ENCODE results near the gene CXCR4.

CXCR4 gene

DNA sequence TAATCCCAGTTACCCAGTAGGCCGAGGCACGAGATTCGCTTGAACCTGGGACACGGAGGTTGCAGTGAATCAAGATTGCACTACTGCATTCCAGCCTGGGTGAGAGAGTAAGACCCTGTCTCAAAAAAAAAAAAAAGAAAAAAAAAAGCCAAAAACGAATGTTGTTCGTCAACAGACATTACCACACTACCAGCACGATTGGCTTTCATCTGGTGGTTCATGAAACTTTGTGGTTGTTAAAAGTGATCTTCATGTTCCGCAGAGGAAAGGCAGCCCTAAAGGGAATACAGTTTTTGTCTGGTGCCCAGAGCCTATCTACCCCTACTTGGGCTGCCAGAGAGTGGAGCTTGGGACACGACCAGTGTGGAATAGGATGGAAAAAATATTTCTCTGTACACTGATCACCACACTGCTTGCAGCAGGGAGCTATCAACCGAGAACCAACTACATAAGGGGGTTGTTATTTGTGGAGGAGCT lies 13.6 kb upstream of the CXCR4 start:
- DNase-seq = no peak

DNA sequence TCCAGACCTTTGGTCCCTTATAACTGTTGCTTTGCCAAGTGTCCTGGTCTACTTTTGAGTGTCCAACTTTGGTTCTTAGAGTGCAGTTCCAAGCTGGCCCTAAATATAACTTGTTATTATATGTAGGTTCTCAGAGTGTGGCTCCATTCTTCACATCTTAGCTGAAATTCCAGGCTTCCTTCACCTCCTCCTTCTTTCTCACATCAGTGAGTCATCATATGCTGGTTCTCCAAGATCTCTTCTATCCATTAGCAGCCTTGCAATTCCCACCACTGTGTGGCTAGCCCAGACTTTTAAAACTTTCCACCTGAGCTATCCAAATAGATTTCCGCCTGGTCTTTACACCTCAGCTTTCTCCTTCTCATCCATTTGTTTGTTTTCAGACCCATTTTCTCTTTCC lies 12.6 kb upstream of the CXCR4 start:
- DNase-seq = no peak

DNA sequence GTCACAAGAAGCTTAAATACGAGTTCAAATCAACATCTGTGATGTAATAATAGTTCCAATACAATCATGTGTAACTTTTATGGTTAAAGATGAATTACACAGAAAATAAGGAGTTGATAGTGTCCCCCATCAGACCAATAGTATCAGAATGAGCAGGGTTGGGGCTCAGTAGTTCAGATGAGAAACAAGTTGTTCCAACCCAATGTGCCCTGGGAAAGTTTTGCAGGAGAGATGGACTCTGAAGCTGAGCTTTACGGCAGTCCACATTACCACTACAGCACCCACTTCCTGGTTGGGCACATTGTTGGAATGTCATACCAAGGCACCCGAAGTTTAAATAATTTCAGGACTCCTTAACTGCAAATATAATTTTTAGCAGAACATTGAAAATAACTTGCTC lies 12.1 kb upstream of the CXCR4 start:
- no peak for DNase-seq

DNA sequence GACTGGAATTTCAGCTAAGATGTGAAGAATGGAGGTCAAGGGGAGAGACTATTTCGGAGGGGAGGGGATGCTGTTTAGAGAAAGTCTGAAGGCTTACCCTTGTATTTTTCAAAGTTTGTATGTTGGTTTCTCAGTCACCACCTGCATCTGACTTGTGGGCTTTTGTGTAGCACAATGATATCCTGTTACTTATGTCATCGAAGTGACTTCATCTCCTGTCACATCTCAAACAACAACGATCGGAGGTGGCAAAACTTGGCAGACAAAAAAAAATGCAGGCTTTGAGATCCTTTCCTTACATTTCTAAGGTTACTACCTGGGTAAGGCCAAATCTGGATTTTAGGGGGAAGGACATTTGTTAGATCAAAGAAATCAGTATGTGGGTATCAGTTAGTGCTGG lies 11.7 kb upstream of the CXCR4 start:
- no peak for DNase-seq

DNA sequence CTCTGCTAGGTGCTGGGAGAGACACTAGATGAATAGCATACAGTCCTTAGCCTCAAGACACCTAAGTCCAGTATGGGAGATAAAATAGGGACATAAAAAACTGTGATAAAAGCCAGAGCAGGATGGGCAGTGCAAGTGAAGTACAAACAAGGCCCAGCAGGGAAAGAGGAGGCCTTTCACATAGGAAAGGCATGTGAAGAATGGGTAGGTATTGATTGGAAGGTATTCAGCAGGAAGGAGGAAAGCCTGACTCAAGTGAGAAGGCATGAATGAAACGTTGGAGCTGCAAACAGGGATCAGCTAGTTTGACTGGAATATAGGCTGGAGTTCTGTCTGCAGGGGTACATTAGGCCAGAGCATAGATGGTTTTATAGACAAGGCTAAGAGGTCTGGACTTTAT lies 11.0 kb upstream of the CXCR4 start:
- no peak for DNase-seq

DNA sequence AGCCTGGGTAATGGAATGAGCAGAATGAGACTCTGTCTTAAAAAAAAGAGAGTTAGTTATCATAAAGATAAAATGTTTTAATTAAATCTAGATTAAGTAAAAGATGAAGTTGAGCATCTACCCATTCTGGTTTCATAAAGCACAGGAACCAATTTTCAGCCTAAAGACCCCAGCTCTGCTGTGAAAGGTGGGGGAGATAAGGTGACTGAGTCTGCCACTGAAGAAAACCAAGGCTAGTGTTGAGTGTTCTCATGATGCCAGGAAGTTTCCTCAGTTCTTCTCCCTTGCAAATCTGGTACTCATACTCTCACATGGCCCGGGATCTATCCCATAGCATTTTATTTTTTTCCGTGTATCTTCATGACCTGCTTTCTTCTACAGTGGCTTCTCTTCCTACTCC lies 10.4 kb upstream of the CXCR4 start:
- no peak for DNase-seq

DNA sequence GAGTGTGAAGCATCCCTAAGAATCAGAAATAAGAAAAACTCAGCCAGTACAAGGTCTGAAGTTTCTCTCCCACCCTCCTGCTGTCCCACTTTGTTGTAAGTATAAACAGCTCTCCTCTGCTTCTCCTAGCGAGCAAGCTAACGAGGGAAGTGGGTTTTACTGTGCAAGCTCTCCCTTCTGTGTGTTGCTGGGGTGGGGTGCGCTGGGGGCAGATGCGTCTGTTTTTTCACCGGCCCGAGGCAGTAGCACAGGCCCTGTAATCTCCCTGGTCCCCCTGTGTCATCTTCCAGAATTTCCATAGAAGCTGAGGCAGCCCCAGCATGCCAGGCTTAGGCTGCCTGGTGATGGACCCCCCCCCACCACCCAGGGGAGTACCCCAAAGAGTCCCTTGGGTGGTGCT lies 9.4 kb upstream of the CXCR4 start:
- DNase-seq = no peak

DNA sequence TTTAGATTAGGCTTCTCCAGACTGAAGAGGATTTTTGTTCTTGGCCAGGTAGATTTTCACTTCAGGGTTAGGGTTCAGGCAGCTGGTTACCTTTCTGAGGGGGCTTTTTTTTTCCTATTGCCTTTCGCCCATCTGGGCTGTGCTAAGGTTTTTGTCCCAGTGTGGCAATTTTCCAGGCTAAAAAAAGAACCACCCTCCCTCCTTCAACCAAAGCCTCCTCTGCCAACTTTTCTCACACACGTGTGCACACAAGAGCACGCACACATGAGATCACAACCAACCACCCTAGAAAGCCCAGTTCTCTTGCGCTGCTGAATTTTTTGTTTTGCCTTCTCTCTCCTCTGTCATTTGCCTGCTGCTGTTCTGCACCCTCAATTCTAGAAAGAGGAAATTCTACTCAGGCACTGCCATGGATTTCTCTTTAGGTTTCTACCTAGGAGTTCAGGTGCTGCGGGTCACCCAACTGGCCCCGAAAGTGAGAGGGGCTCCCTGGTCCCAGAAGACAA lies 8.5 kb upstream of the CXCR4 start:
- DNase-seq = no peak

DNA sequence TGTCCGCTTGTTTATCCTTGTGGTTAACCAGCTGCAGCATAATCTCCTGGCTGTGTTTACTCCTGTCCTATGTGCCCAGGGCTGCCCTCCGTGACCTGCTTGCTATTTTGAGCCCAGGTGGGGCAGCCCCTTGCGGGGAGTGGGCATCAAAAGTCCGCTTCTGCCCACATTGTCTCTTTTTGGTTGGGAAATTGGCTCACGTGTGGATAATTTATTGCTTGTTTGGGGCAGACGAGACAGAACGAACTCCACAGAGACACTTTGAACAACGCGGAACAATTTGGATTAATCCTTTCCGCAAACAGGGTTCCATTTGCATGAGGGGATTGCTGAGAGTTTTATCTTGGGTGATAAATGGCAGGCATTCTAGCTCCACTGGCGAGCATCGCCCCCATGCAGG lies 8.1 kb upstream of the CXCR4 start:
- DNase-seq = no peak

DNA sequence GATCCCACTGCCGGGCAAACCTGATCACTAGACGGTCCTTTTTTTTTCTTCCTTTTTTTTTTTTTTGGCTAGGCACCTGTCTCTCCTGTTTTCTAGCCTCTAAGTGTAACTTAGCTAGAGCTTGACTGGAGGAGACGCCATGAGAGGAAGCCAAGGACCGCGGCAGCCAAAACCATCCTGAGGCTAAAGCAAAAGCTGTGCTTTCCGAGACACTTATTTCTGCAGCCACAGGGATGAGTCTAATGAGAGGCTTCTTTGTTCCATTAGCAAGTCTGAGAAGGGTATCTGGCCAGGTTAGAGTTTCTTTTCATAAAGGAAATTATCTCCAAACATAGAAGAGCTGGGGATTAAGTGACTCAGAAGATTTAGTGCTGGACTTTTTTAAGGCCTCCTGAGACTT lies 7.3 kb upstream of the CXCR4 start:
- DNase-seq = no peak

DNA sequence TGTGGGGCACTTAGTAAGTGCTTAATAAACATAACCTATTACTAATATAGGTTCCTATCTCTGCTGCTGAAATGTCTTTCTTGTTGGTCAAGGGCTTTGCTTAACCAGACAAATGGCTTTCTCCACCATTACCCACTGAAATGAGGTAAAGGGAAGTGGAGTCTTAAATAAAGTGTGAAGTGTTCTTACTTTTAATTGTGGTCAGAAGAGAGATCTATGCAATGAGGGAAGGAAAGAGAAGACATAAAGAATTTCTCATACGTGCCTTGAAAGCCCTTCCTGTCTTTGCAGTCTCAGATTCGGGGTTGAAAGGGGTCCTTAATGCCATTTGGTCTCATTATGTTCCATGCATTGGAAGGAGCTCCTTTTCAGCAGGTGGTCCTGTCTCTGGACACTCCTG lies 6.9 kb upstream of the CXCR4 start:
- no peak for DNase-seq

DNA sequence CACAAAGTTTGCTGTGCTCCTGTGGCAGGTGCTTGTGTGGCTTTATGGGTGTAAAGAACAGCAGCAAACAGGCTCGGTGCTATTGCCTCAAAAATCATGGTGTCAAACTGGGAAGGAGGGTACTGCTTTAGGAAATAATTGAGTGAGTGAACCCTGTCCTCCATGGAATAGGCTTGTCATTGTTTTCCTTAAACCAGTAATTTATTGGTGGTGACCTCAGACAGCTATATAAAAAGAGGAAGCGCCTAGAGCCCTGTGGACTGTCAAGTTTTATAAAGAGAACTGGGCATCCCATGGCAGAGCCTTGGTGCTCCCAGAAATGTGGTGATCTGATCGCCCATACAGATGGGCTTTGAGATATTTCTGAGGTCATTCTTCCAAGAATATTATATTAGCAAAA lies 4.7 kb upstream of the CXCR4 start:
- DNase-seq = no peak

DNA sequence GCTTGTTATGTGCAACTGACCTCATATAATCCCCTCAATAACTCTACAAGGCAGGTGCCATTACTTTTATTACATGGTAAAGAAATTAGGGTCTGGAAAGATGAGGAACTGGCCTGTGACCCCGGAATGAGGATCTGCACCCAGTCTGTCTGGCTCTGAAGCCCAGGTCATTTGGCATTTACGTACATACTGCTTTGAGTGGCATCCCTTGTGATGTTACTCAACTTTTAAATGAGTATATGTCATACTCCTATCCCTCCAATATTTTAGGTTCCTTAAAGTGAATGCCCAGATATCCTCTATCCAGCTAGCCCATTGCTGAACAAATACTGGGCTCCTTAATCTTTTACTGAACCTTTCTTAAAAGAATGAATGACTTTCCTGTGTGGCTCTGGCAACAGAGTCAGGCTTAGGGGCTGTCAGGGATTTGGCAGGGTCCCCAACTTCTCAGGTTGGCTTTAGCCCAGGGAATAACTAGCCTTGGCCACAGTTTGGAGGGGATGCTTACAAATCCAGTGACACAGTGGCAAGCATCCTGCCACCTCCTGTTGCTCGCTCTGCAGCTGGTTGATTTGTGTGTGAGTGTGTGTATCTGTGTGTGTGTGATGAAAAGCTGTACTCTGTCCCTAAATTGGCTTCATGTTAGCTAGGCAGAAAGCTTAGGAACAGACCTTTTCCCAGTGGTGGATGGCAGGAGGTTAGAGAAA lies 3.4 kb upstream of the CXCR4 start:
- no peak for DNase-seq

DNA sequence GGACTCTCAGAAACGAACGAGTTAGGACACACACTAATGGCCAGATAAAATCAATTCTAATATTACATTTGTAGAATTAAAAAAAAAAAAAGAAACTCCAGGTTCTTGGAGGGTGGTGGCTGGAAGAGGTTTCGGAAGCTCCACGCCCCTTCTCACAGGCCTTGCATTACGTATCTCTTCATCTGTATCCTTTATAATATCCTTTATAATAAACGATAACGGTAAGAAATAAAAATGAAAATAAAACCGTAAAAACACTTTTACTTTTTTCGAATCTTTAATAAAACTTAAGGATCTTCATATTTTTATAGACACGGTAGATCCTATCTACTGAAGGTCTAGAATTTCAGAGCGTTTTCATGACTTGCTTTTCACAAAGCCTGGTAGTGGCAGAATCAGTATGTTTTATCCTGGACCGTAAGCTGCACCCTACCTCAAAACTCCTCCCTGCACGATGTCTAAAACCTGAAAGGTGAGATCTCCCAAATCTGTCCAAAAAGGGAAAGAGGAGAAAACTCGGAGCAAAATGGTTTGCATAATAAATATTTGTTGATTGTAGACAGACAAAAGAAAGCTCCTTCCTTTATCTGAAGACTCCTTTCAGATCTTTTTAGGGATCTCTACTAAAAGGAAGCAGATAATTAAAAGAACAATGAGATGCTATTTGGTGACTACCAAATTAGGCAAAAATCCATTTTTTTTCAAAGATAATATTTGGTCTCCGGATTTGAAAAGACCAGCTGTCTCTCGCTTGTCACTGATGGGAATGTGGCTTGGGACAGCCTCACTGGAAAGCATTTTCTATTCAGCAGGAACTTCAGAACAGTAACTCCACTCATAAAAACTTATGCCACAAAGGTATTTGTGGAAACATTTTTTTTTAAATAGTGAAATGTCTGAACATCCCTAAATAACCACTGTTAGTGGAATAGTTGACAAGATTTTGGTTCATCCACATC lies 2.0 kb upstream of the CXCR4 start:
- DNase-seq = no peak

DNA sequence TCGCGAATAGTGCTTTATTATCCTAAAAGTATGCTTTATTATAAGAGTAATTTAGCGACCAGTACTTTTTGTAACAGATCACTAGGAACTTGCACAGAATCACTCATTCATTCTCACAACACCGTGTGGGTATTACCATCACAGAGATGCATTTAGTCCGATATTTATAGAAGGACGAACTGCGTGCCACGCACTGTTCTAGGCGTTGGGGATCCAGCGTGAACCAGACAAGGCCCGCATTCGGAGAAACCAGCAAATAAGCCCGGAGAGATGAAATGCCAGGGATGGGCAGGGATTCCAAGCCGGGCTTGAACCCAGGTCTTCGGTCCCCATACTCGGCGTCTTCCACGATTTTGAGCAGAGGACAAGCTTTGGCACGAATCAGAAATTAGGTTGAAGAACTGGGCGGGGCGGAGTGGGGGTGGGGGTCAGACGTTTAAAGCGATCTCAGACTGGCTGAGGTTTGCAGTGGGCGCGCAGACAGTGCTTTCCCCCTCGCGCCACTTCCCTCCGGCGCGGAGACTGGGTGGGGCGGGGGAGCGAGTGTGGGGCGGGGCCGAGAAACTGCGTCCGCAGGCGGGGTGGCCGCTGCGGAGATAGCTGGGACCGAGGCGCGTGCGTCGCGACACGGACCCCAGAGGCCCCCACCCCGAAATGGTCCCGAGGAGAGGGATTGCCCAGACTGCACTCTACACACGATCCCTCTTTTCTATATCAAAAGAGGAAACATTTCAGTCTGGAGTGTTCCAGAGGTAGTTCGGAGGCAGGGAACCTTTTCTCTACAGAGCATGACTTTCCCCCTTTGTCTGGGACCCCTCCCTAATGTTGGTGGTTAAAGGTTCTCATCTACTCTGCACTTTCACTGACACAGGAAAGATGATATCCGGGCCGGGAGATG lies 1.1 kb upstream of the CXCR4 start:
- no peak for DNase-seq

DNA sequence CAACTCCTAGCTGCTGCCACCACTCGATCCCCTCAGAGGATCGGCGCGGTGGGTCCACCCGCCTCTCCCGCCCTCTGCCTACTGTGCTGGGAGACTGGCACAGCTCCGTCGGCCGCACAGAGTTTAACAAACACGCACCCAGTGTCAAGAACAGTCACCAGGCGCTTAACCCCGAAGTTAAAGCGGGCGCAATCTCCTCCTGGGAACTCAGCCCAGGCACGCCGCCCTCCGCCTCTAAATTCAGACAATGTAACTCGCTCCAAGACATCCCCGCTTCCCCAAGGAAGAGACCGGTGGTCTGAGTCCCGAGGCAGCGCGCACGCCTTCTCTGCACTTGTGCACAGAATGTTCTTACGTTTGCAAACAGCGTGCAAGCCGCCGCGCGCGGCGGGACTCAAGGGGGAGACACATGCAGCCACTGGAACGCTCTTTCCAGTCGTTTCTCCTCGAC lies 533 bp downstream of the CXCR4 start:
- no peak for DNase-seq

DNA sequence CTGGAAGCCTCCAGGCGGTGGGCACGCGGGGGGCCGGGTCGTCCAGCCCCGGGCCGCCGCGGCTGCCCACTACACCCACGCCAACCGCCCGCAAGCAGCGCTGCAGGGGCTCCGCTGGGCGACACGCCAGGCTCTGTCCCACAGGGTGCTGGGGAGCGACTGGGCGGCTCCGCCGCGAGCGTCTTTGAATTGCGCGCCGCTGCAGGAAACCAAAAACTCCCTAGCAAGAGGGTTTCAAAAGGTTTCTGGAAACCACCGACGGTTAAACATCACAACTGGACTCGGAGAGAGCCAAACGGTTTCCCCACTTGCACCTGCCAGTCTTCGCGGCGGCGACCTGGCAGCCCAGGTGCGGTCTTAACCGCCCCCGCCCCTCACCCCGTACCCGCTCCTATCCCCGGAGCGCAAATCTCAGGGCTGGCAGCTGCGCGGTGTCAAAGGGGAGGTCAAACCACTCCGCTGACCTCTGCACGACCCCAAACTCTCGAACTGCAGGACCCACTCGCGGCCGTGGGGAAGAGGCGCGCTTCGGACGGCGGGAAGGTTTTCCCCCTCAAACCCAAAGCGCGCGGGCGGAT lies 1.0 kb downstream of the CXCR4 start:
- DNase-seq = no peak

DNA sequence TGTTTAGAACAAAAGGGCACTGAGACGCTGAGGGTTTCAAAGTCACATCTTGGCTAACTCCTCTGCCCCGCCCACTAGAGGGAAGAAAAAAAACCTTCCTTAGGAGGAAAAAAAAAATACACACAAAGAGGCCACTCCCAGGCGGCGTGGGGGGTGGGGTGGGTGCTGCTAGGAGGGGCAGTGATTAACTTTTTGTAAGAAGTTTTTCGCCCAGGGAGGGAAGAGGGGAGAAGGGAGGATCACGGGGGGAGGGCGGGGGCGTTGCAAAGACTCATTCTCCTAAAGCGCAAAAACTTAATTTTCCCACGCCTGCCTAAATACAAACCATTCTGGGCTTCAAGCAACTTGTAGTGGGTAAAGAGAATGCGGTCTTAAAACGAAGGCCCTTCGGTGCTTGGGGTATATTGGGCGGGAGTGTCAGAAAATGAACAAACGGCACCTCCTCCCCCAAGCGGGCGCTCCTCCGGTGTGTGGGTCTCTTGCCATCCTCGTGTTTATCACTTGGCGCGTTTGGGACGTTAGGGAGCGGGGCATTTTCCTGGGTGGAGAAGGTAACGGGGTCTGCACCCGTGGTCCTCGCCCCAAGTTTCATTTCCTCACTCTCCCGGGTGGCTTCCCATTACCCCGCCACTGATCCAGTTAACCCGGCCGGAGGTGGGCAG lies 1.7 kb downstream of the CXCR4 start:
- DNase-seq = no peak

DNA sequence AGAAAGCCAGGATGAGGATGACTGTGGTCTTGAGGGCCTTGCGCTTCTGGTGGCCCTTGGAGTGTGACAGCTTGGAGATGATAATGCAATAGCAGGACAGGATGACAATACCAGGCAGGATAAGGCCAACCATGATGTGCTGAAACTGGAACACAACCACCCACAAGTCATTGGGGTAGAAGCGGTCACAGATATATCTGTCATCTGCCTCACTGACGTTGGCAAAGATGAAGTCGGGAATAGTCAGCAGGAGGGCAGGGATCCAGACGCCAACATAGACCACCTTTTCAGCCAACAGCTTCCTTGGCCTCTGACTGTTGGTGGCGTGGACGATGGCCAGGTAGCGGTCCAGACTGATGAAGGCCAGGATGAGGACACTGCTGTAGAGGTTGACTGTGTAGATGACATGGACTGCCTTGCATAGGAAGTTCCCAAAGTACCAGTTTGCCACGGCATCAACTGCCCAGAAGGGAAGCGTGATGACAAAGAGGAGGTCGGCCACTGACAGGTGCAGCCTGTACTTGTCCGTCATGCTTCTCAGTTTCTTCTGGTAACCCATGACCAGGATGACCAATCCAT lies 2.7 kb downstream of the CXCR4 start:
- no peak for DNase-seq

DNA sequence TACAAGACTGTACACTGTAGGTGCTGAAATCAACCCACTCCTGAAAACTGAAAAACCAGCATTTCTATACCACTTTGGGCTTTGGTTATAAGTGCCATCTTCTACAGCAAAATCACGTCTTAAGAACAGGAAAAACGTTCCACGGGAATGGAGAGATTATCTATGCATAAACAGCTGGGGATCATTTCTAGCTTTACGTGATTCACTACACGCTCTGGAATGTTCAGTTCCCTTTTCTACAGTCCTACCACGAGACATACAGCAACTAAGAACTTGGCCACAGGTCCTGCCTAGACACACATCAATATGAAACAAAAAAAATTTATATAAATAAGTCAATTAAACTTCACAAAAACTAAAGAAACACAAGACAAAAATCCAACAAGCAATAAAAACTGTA lies 3.6 kb downstream of the CXCR4 start:
- DNase-seq = no peak

DNA sequence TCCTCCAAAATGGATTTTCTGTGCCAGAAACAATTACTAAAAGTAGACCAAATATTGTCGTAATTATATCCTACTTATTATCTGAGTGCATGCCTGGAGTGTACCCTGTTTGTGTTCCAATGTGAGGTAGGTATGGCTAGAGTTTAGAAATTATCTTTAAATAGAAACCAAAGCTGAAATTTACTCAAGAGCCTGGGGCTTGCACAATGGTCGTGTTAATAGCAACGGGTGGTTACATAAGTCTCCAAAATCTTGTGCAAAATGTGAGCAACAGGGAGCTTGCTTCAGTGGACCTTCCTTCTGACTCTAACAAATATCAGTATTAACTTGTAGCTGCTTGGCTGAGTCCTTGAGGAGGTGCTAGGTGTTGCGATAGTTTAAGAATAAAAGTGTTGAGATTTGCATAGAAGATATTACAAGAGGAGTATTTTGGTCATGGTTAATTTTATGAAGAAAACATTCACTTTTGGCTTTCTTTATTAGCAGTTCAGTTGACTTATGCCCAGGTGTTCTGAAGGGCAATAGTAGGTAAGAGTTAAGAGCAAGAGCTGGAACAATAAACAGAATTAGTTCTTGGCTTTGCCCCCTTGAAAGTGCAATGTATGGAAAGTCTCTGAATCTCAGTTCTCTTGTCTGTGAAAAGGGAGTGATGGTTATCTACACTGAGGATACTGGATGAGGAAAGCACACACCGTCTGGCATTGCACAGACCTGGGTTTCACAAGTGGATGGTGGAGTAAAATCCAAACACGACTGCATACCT lies 4.6 kb downstream of the CXCR4 start:
- DNase-seq = no peak

All from cerebellar nuclear complex (tissue), 1 donor.